ENCODE results near the gene NSUN3. TPM values are rescaled to one million over a fixed set of nuclear protein-coding genes. Genes with fewer than 3 reads are reported as not detected.

The NSUN3 gene
- total RNA-seq, 4 donors from 2014 or later, result 1.4 to 2.5 (median 2.1) TPM

- H3K27ac ChIP-seq, result no peak overlapping the region
- no peak for DNase-seq
- no peaks in the 10 kb centered on the region for H3K9me3 ChIP-seq
- H3K36me3 ChIP-seq, result no peaks in the 10 kb centered on the region
- no peak for ATAC-seq
- no peaks in the 10 kb centered on the region for H3K27me3 ChIP-seq
- in situ Hi-C loops (cut with MboI; ENCODE audit: low sequenced_read_pairs in 4 of 4), result no loop called here
- H3K4me1 ChIP-seq, result no peaks in the 10 kb centered on the region
- H3K4me3 ChIP-seq, result no peak overlapping the region
- no peak for TF ChIP-seq CTCF (IDR thresholded peaks at IDR 0.05 in 4 of 5, conservative IDR thresholded peaks at IDR 0.05 in 1 of 5)
- no peak for TF ChIP-seq POLR2A (IDR thresholded peaks at IDR 0.05)
- intact Hi-C loops (cut with DNase I; ENCODE audit: low total_unique reads), result no loop called here
Observed at GRCh38 chr3:94137377-94137776, 74.5 kb downstream of the NSUN3 start.

GRCh38 chr3:94146455-94146854, 83.6 kb downstream of the NSUN3 start:
- H3K9me3 ChIP-seq, result no peaks in the 10 kb centered on the region
- H3K4me1 ChIP-seq, result no peaks in the 10 kb centered on the region
- intact Hi-C loops (cut with DNase I; ENCODE audit: low total_unique reads) (no loop called here), in situ Hi-C loops (cut with MboI; ENCODE audit: low sequenced_read_pairs in 4 of 4) (no loop called here)
- H3K27ac ChIP-seq, result no peak overlapping the region
- H3K4me3 ChIP-seq, result no peak overlapping the region
- ATAC-seq (no peak), DNase-seq (no peak)
- TF ChIP-seq POLR2A (IDR thresholded peaks at IDR 0.05), result no peak
- TF ChIP-seq CTCF (IDR thresholded peaks at IDR 0.05 in 4 of 5, conservative IDR thresholded peaks at IDR 0.05 in 1 of 5), result no peak
- H3K27me3 ChIP-seq, result no peaks in the 10 kb centered on the region
- H3K36me3 ChIP-seq, result no peaks in the 10 kb centered on the region

GRCh38 chr3:94147012-94147411, 84.2 kb downstream of the NSUN3 start:
- H3K4me3 ChIP-seq, result no peak overlapping the region
- intact Hi-C loops (cut with DNase I; ENCODE audit: low total_unique reads) (no loop called here), in situ Hi-C loops (cut with MboI; ENCODE audit: low sequenced_read_pairs in 4 of 4) (no loop called here)
- no peak for ATAC-seq
- no peaks in the 10 kb centered on the region for H3K36me3 ChIP-seq
- no peak overlapping the region for H3K27ac ChIP-seq
- no peaks in the 10 kb centered on the region for H3K27me3 ChIP-seq
- no peaks in the 10 kb centered on the region for H3K9me3 ChIP-seq
- DNase-seq, result no peak
- TF ChIP-seq CTCF (IDR thresholded peaks at IDR 0.05 in 4 of 5, conservative IDR thresholded peaks at IDR 0.05 in 1 of 5) (no peak), POLR2A (IDR thresholded peaks at IDR 0.05) (no peak)
- H3K4me1 ChIP-seq, result no peaks in the 10 kb centered on the region

GRCh38 chr3:94150113-94150512, 87.3 kb downstream of the NSUN3 start:
- intact Hi-C loops (cut with DNase I; ENCODE audit: low total_unique reads), result no loop called here

GRCh38 chr3:94156626-94157025, 93.8 kb downstream of the NSUN3 start:
- intact Hi-C loops (cut with DNase I; ENCODE audit: low total_unique reads) (no loop called here), in situ Hi-C loops (cut with MboI; ENCODE audit: low sequenced_read_pairs in 4 of 4) (loop anchor here in 1 of 4 donors (25.0 kb wide), 1 partner anchor 106 kb away; no protein-coding TSS in a partner anchor)
- H3K4me1 ChIP-seq, result no peaks in the 10 kb centered on the region
- no peak overlapping the region for H3K4me3 ChIP-seq
- DNase-seq, result no peak
- H3K9me3 ChIP-seq, result no peaks in the 10 kb centered on the region
- H3K36me3 ChIP-seq, result no peaks in the 10 kb centered on the region
- no peak overlapping the region for H3K27ac ChIP-seq
- ATAC-seq, result no peak
- TF ChIP-seq CTCF (IDR thresholded peaks at IDR 0.05 in 4 of 5, conservative IDR thresholded peaks at IDR 0.05 in 1 of 5) (no peak), POLR2A (IDR thresholded peaks at IDR 0.05) (no peak)
- no peaks in the 10 kb centered on the region for H3K27me3 ChIP-seq

More at GRCh38 chr3:94150113-94150512, 87.3 kb downstream of the NSUN3 start:
- H3K27me3 ChIP-seq, result no peaks in the 10 kb centered on the region
- H3K36me3 ChIP-seq, result no peaks in the 10 kb centered on the region
- no peaks in the 10 kb centered on the region for H3K9me3 ChIP-seq
- ATAC-seq (no peak), DNase-seq (no peak)
- no peak for TF ChIP-seq POLR2A (IDR thresholded peaks at IDR 0.05)
- no peak overlapping the region for H3K4me3 ChIP-seq
- in situ Hi-C loops (cut with MboI; ENCODE audit: low sequenced_read_pairs in 4 of 4), result loop anchor here in 1 of 4 donors (25.0 kb wide), 1 partner anchor 112 kb away; no protein-coding TSS in a partner anchor
- H3K27ac ChIP-seq, result no peak overlapping the region
- H3K4me1 ChIP-seq, result no peaks in the 10 kb centered on the region
